Nucleus accumbens (tissue), 56 donors: ENCODE measurements around the gene WT1.
"Not testable (repeated sequence)": the region's sequence is repeated elsewhere in the genome, so short reads cannot be mapped to it uniquely, and the experiment has no call there.

ENCODE experiments used
- DNase-seq, 56 donors: peaks; one replicate each; lab custom pipeline; 2025; lab: John Stamatoyannopoulos, UW

Gene WT1

GRCh38 chr11:32435511-32435941 is at the start of gene WT1:
Gene WT1, minus strand, starts transcription at chr11:32435539.
- no peak for DNase-seq

GRCh38 chr11:32479291-32479690 is 44.0 kb upstream of the WT1 start:
- no peak for DNase-seq

GRCh38 chr11:32478277-32478731 is 43.0 kb upstream of the WT1 start:
- no peak for DNase-seq

- DNase-seq: no peak
These were observed 38.1 kb upstream of the WT1 start for GRCh38 chr11:32473282-32473909.

DNA sequence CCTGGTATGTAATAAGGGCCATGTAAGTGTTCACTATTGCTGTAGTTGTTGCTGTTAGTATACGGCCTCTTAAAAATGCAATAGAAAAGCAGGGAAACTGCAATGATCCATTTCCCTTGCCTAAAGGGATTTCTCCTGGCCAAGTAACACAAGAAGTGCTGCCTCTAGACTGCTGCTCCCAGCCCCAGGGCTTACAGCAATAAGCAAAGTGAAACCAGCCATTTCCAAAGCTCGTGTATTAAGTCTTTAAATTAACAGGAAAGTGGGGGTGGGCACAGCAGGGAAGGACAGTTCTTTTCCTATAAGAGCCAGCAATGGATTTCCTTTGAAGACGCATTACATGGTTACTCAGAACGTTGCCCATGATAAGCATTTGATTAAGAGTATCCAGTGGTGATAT is 36.9 kb upstream of the WT1 start:
- no peak for DNase-seq

DNA sequence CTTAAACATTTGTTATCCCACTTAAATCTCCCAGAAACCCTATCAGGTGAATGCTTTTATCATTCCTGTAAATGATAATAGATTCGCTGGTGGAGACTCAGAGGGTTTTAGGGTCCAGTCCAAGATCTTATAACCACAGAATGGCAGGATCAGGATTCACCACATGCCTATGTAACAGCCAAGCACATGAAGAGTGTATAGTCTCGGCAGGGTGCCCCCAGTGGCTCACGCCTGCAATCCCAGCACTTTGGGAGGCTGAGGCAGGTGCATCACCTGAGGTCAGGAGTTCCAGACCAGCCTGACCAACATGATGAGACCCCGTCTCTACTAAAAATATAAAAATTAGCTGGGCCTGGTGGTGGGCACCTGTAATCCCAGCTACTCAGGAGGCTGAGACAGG is 36.2 kb upstream of the WT1 start:
- not testable (repeated sequence) for DNase-seq

DNA sequence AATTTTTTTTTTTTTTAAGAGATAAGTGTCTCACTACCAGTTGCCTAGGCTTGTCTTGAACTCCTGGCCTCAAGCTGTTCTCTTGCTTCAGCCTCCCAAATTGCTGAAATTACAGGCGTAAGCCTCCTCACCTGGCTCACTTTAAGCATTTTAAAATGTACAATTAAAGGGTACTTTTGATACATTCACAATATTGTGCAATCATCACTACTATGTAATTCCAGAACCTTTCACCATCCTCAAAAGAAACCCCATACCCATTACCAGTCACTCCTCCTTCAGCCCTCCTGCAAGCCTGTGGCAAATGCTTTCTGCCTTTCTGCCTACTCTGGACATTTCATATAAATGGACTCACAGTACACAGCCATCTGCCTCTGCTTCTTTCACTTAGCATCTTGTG is 34.5 kb upstream of the WT1 start:
- DNase-seq: no peak

GRCh38 chr11:32466279-32466915 is 31.1 kb upstream of the WT1 start:
- no peak for DNase-seq

DNA sequence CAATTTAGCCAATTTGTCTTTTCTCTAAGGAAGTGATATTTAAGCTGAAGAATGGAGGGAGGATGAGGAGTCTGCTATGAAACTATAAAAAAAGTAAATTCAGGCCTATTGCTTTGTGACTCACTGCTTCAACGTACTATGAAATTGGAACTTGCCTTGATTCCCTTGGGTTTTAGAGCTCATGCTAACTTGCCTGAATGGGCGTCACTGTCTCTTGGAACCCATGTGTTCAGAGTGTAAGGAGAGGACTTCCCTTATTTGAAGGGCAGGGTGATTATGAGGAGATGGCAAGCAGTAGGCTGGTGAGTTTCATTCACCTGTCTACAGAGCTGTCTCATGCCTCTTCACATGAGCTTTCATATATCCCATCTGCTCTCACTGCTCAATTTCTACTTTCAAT is 28.7 kb upstream of the WT1 start:
- no peak for DNase-seq

GRCh38 chr11:32462011-32462690 is 26.8 kb upstream of the WT1 start:
- DNase-seq: no peak

DNA sequence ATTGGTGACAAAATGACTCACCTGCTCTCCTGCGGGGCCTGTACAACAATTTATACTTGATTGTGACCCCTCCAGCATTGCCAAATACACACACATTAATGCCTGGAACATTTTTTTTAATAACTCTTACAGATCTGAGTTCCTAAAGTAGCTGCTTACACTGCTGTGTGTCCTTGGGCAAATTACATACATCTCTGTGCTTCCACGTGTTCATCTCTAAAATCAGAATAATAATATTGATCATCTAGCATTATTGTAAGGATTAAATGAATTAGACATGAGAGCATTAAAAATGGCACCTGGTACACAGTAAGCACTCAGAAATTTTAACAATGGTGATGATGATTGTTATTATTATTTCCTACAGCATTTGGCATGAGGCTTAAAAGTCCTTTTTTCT is 21.5 kb upstream of the WT1 start:
- no peak for DNase-seq

DNA sequence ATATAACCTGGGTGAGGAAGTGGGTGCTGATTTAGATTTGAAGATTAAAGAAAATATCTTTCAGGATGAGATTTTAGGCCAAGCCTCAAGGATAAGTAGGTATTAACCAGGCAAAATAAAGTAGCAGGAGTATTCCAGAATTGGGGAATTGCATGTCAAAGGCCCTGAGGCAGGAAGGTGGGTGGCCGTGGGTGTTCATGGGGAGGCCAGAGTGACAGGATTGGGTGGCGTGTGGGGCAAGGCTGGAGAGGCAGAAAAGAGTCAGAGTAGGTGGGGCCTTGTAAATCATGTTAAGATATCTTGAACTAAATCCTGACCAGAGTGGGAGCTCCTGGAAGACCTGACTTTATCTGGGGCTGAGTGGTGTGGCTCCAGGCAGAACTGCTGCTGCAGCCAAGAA is 19.7 kb upstream of the WT1 start:
- no peak for DNase-seq

DNA sequence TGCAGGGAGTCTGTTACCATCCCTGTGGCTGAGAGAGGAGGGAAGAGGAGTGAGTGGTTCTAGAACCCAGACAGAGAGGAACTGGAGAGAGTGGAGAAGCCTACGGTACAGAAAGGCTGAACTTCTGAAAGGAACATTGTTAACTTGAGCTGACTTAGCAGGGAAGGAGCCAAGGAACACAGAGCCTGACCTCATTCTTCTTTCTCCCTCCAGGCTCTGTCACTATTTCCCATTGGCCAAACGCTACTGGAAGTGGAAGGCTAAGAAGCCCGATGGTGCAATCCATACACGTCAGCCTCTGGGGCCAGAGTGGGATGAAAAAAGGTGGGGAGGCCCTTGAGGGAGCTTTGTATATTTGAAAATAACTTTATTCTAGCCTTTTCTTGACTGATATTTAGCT is 16.5 kb upstream of the WT1 start:
- peak in 1 of 56 donors; percentile 7 for DNase-seq

DNA sequence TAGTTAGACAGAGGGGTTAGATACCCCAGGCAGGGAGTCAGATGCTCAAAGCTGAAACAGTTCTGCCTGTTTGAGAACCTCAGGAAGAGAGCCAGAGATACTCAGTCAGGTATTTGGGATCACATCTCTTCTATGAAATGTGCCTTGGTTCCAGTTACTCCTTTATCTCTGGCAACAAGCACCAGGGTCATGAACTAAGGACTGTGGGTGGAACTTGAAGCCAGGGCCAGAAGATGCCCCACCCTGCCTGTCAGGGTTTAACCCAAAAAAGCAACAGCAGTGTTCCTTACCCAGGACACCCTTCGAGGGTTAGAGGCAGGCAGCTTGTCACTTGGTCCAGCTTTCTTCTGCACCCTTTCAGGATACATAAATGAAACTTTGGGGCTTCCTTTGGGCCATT is 15.0 kb upstream of the WT1 start:
- no peak for DNase-seq

DNA sequence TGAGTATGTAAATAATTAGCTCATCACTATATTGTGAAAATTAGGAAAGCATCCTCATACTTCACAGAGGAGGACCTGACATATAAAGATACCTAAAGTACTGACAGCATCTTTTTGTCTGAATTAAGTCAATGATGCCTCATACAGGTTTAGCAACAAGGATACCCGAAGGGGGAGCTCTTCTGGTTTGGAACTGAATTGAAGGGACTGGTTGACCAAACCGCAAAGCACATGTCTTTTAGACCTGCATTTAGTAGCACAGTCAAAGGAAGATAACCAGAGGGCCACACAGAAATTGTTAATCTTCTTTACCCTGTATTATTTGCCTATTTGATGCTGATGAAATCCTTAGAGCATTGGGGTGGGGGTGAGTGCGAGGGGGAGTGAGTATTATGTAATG is 12.9 kb upstream of the WT1 start:
- no peak for DNase-seq

DNA sequence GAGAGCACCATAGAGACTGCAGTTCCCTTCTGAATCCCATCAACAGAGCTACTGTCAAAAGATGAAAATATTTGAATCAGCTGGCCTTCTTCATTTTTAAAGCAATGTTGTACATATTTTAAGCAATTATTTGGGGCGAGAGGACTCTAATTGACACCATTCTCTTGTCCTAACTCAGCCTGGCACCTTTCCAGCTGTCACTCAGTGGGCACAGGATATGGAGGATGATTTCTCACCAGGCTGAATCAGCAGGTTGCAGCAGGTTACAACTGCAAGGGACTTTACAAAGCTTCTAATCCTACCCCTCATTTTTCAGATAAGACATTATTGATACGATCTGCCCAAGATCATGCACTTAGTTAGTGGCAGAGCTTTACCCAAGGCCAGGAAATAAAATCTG is 11.9 kb upstream of the WT1 start:
- DNase-seq: no peak

GRCh38 chr11:32446227-32446626 is 10.9 kb upstream of the WT1 start:
- no peak for DNase-seq

- no peak for DNase-seq
These were observed 8.8 kb upstream of the WT1 start for GRCh38 chr11:32444186-32444585.

DNA sequence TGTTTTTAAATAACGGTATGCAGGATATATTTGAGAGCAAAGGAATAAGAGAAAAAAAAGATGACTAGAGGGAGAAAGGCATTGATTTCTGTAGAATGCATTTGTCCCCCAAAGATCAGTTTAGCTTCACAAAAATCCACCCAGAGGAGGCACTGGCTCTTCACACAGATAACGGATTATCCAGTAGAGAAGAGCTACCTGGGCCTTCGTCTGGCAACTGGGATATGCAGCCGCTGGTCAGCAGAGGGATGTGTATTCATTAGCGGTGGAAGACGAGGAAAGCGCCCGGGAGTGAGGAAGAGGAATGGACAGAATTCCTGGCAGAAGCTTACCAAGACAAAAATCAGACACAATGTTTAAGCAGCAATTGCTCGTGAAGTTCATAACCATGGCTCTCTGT is 5.6 kb upstream of the WT1 start:
- DNase-seq: no peak

- DNase-seq: no peak
These were observed 5.1 kb upstream of the WT1 start for GRCh38 chr11:32440312-32440908.

DNA sequence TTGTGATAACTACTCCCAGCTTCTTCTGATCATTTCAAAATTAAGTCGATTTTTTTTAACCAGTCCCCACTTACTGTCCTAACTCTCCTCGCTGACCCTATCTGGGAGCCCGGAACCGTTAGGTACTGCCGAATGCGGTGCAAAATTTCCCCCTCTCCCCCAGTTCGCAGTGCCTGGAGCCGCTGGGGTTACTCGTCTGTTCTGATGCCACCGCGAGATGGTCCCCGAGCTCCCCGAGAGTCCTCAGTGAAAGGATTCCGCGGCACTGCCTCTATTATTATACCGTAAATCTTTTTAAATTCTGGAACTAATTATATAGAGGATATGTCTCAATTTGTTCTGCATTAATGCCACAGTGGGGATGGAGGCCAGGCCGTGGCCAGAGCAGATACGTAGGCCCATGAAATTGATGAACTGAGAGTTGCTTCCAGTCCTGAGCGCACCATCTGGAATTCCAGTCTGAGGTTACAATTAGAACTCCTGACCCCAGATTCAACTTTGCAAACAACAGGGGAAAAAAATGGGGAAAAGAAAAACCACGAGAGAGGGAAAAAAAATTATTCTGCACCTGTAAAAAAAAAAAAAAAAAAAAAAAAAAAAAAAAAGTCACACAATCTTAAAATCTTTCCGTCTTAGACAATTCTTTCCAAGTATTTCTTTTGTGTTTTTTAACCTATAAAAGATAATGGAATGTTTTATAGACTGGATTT is 4.3 kb upstream of the WT1 start:
- no peak for DNase-seq
